BE2C (cell line): Measurements from ENCODE around the gene NOL7.

Source experiments
- DNase-seq: peaks from one replicate; pipeline ENCODE4 v3.0.0-alpha.2; 2020
- H3K27me3 ChIP-seq: fragments of 250-450 bp; sonication (Bioruptor Pico); 2 replicates; pipeline ENCODE4 v1.5.1; 2020; ENCODE audit warnings: mild to moderate bottlenecking
- H3K36me3 ChIP-seq: fragments of 250-450 bp; sonication (Bioruptor Pico); 2 replicates; pipeline ENCODE4 v1.5.1; 2020; ENCODE audit warnings: mild to moderate bottlenecking
- H3K4me1 ChIP-seq: fragments of 250-450 bp; sonication (Bioruptor Pico); 2 replicates; pipeline ENCODE4 v1.5.1; 2020
- H3K4me3 ChIP-seq: 2 replicates; pipeline ENCODE4 v1.5.1; 2011; ENCODE audit warnings: low read depth, low read length
- H3K9me3 ChIP-seq: fragments of 250-450 bp; sonication (Bioruptor Pico); 2 replicates; pipeline ENCODE4 v1.5.1; 2020
- TF ChIP-seq, protein P1 (sequence below): IDR thresholded peaks from 2 replicates; pipeline ENCODE4 v1.5.1; 2012; ENCODE audit warnings: mild to moderate bottlenecking, low read depth, low read length

NOL7 gene

DNA sequence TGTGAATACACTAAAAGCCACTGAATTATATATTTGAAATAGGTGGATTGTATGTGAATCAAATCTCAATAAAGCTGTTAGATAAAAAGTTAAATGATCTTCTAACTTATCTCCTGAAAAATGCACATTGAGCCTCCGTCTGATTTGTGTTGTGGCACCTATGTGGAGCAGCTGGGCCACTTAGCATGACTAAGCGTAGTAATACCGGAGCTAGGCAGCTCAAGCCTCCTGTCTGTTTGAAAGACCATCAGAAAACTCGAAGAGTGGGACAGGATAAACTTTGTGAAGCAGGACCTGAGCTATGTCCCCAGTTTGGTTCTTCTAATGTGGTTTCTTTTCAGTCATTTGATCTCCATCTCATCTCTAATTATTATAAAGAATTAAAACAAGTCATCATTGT lies 11.0 kb upstream of the NOL7 start:
- no peaks in the 10 kb centered on the region for H3K4me1 ChIP-seq
- no peaks in the 10 kb centered on the region for H3K36me3 ChIP-seq
- TF ChIP-seq, protein P1, sequence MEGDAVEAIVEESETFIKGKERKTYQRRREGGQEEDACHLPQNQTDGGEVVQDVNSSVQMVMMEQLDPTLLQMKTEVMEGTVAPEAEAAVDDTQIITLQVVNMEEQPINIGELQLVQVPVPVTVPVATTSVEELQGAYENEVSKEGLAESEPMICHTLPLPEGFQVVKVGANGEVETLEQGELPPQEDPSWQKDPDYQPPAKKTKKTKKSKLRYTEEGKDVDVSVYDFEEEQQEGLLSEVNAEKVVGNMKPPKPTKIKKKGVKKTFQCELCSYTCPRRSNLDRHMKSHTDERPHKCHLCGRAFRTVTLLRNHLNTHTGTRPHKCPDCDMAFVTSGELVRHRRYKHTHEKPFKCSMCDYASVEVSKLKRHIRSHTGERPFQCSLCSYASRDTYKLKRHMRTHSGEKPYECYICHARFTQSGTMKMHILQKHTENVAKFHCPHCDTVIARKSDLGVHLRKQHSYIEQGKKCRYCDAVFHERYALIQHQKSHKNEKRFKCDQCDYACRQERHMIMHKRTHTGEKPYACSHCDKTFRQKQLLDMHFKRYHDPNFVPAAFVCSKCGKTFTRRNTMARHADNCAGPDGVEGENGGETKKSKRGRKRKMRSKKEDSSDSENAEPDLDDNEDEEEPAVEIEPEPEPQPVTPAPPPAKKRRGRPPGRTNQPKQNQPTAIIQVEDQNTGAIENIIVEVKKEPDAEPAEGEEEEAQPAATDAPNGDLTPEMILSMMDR: no peak
- no peaks in the 10 kb centered on the region for H3K9me3 ChIP-seq
- H3K27me3 ChIP-seq: no peaks in the 10 kb centered on the region
- DNase-seq: no peak
- H3K4me3 ChIP-seq: no peak overlapping the region

DNA sequence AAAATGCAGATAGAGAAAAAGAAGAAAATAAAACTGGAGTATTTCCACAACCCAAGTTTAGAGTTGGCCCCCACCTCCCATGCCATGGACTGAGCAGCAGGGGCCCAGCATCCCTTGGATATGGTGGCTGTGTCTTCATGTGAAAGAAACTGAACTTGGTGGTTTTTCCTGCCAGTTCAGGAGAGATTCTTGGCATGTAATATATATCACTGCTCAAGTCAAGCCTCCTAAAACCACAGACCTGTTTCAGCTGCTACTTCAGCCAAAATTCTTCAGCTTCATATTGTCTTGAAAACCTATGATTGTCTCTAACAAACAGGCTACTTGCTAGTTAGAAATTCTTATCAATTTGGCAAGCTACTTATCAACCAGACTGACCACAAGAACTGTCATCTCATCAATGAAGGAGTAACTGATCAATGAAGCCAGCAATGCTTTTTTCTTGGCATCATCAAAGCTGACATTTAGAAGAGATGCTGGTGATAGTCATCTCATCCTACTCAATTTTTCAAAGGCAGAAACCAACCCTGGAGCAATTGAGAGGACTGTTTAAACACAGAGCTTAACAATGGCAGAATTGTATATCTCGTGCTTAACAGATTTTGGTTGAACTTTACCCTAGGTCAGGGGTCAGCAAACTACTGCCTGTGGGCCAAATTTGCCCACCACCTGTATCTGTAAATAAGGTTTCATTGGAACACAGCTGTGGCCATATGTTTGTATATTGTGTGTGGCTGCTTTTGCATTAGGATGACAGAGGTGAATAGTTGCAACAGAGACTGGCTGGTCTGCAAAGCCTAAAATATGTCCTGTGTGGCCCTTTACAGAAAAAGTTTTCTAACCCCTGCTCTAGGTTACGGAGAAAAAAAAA lies 10.4 kb upstream of the NOL7 start:
- H3K27me3 ChIP-seq: no peaks in the 10 kb centered on the region
- H3K4me1 ChIP-seq: no peaks in the 10 kb centered on the region
- no peaks in the 10 kb centered on the region for H3K9me3 ChIP-seq
- DNase-seq: no peak
- TF ChIP-seq, protein P1: no peak
- H3K36me3 ChIP-seq: no peaks in the 10 kb centered on the region
- no peak overlapping the region for H3K4me3 ChIP-seq

DNA sequence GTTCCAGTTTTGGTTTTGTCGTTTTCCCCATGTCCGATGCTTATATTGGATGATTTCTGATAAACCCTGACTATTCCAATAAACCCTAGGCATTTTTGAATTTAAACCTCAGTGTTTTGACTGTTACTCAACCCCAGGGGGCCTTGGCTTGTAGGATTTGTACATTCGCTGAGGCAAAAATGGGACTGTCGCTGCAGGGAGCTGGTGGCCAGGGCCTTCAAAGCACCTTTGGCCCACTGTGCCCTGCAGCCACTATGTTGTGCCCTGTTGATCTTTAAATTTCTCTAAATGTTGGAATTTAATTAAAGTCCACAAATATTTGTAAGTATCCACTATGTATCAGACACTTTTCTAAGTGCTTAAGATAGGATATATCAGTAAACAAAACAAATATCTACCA lies 9.5 kb upstream of the NOL7 start:
- Histone ChIP-seq H3K4me1 (no peaks in the 10 kb centered on the region), H3K9me3 (no peaks in the 10 kb centered on the region), H3K4me3 (no peak overlapping the region), H3K27me3 (no peaks in the 10 kb centered on the region), H3K36me3 (no peaks in the 10 kb centered on the region)
- TF ChIP-seq, protein P1: no peak
- DNase-seq: no peak

DNA sequence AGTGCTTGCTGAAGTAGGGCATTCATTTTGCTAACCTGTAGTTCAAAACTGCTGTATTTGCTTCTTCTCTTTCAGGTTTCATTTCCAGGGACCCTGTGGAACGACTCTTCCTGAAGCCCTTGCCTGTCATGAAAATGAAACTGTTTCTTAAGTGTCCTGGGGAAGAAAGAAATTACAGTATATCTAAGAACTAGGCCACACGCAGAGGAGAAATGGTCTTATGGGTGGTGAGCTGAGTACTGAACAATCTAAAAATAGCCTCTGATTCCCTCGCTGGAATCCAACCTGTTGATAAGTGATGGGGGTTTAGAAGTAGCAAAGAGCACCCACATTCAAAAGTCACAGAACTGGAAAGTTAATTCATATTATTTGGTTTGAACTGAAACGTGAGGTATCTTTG lies 3.4 kb upstream of the NOL7 start:
- no peak overlapping the region for H3K4me3 ChIP-seq
- peaks cover 2% of the 10 kb centered on the region; the same call in 1 of the 2 replicates for H3K36me3 ChIP-seq
- no peaks in the 10 kb centered on the region for H3K9me3 ChIP-seq
- TF ChIP-seq, protein P1: no peak
- H3K4me1 ChIP-seq: no peaks in the 10 kb centered on the region; the same call in 1 of the 2 replicates
- no peaks in the 10 kb centered on the region for H3K27me3 ChIP-seq
- no peak for DNase-seq

DNA sequence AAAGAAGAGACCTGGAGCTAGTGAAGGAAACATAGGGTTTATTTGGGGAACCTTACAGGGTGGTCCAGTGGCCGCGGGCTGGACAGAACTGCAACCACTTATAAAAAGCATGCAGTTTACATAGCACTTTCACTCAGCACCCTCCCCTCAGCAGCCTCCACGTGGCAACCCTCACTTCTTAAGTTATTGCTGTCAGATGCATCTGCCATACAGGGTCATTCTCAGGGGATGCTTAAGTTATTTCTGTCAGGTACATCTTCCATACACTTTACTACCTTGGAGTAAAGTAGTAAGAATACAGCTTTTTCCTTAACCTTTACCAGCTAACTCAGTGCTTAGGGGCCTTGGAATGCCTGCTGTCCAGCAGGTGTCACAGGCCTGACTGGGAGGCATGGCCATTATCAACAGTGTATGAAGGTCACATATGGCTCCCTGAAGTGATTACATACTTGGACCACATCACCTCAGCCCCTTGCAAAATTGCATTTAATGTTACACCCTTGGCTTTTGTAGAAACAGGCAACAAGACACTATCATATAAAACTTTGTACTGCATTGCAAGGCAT lies 2.0 kb upstream of the NOL7 start:
- H3K4me1 ChIP-seq: no peaks in the 10 kb centered on the region; the same call in 1 of the 2 replicates

More for the DNA sequence above, 2.0 kb upstream of the NOL7 start:
- TF ChIP-seq, protein P1: no peak
- no peak overlapping the region for H3K4me3 ChIP-seq
- peaks cover 15% of the 10 kb centered on the region for H3K36me3 ChIP-seq
- DNase-seq: no peak
- no peaks in the 10 kb centered on the region for H3K27me3 ChIP-seq
- H3K9me3 ChIP-seq: no peaks in the 10 kb centered on the region
